WTC11 (cell line): ENCODE measurements around the gene TMEM179. TPM values are rescaled to one million over a fixed set of nuclear protein-coding genes. Genes with fewer than 3 reads are reported as not detected.

Experiments used
- ATAC-seq: fragments of 200-7000 bp; cut with Tn5 transposase; 2 replicates; pipeline ENCODE4 v1.10.0; 2021; ENCODE audit warnings: mild to moderate bottlenecking, moderate library complexity
- CTCF ChIA-PET: fragments of 300-600 bp; sonication (Branson Sonifier 250); formaldehyde crosslinking; loops from one replicate; lab custom pipeline; 2021; ENCODE audit warnings: antibody characterized with exemption; lab: Charles Lee
- POLR2A ChIA-PET: fragments of 350-600 bp; sonication (Branson Sonifier 250); formaldehyde crosslinking; loops from one replicate; lab custom pipeline; 2021; ENCODE audit warnings: antibody characterized with exemption; lab: Charles Lee
- DNase-seq: peaks from one replicate; pipeline ENCODE4 v3.0.0; 2021; ENCODE audit warnings: low spot score
- H3K27ac Mint-ChIP-seq: 2 replicates; pipeline ENCODE4 v1.8.0; 2021; ENCODE audit warnings: mixed read lengths
- H3K27me3 Mint-ChIP-seq: 2 replicates; pipeline ENCODE4 v1.8.0; 2021; ENCODE audit warnings: low read depth, mild to moderate bottlenecking, moderate library complexity, mixed read lengths
- H3K36me3 Mint-ChIP-seq: 2 replicates; pipeline ENCODE4 v1.8.0; 2021; ENCODE audit warnings: mixed read lengths
- H3K4me1 Mint-ChIP-seq: 2 replicates; pipeline ENCODE4 v1.8.0; 2022; ENCODE audit warnings: mixed read lengths
- H3K4me3 Mint-ChIP-seq: 2 replicates; pipeline ENCODE4 v1.8.0; 2021; ENCODE audit warnings: mild to moderate bottlenecking, moderate library complexity, mixed read lengths
- H3K9me3 Mint-ChIP-seq: 2 replicates; pipeline ENCODE4 v1.8.0; 2021; ENCODE audit warnings: mixed read lengths
- CREM ChIP-seq: sonication (generic); formaldehyde crosslinking; IDR thresholded peaks from 2 replicates; pipeline ENCODE4 v1.8.1; 2022; ENCODE audit warnings: mild to moderate bottlenecking, missing genetic modification reagents, moderate library complexity
- EMX1 ChIP-seq: fragments of 250-450 bp; sonication (Bioruptor Pico); IDR thresholded peaks from 2 replicates; pipeline ENCODE4 v1.8.0; 2021; ENCODE audit warnings: mild to moderate bottlenecking
- ESRRA ChIP-seq: sonication (generic); formaldehyde crosslinking; IDR thresholded peaks from 2 replicates; pipeline ENCODE4 v1.8.1; 2022; ENCODE audit warnings: mild to moderate bottlenecking, missing genetic modification reagents, borderline replicate concordance
- GRHL2 ChIP-seq: fragments of 250-450 bp; sonication (Bioruptor Pico); IDR thresholded peaks from 2 replicates; pipeline ENCODE4 v1.8.0; 2022; ENCODE audit warnings: mild to moderate bottlenecking, moderate library complexity; ENCODE audit not compliant: insufficient replicate concordance, severe bottlenecking
- GTF2I ChIP-seq: fragments of 250-450 bp; sonication (Bioruptor Pico); conservative IDR thresholded peaks from 2 replicates; pipeline ENCODE4 v1.4.0; 2021; ENCODE audit warnings: mild to moderate bottlenecking
- NFATC4 ChIP-seq: fragments of 250-450 bp; sonication (Bioruptor Pico); IDR thresholded peaks from 2 replicates; pipeline ENCODE4 v1.9.0; 2021; ENCODE audit warnings: mild to moderate bottlenecking
- NFE2L1 ChIP-seq: sonication (generic); formaldehyde crosslinking; IDR thresholded peaks from 2 replicates; pipeline ENCODE4 v1.8.1; 2023; ENCODE audit warnings: missing genetic modification reagents
- OVOL2 ChIP-seq: fragments of 250-450 bp; sonication (Bioruptor Pico); IDR thresholded peaks from 2 replicates; pipeline ENCODE4 v1.9.0; 2021; ENCODE audit warnings: mild to moderate bottlenecking, borderline replicate concordance
- PRDM15 ChIP-seq: sonication (generic); formaldehyde crosslinking; IDR thresholded peaks from 2 replicates; pipeline ENCODE4 v1.8.0; 2022; ENCODE audit warnings: missing genetic modification reagents
- PRRX2 ChIP-seq: fragments of 250-450 bp; sonication (Bioruptor Pico); IDR thresholded peaks from 2 replicates; pipeline ENCODE4 v1.8.0; 2021; ENCODE audit warnings: mild to moderate bottlenecking
- SMAD3 ChIP-seq: sonication (generic); formaldehyde crosslinking; IDR thresholded peaks from 2 replicates; pipeline ENCODE4 v1.8.0; 2022; ENCODE audit warnings: missing genetic modification reagents, mild to moderate bottlenecking, borderline replicate concordance
- SMAD4 ChIP-seq: sonication (generic); formaldehyde crosslinking; IDR thresholded peaks from 2 replicates; pipeline ENCODE4 v1.8.0; 2022; ENCODE audit warnings: mild to moderate bottlenecking, missing genetic modification reagents
- TEAD1 ChIP-seq: sonication (generic); formaldehyde crosslinking; IDR thresholded peaks from 2 replicates; pipeline ENCODE4 v1.8.0; 2022; ENCODE audit warnings: mild to moderate bottlenecking, missing genetic modification reagents
- ZNF138 ChIP-seq: sonication (generic); formaldehyde crosslinking; conservative IDR thresholded peaks from 2 replicates; pipeline ENCODE4 v1.8.1; 2022; ENCODE audit warnings: mild to moderate bottlenecking, moderate library complexity, missing genetic modification reagents
- ZSCAN18 ChIP-seq: fragments of 250-450 bp; sonication (Bioruptor Pico); IDR thresholded peaks from 2 replicates; pipeline ENCODE4 v2.1.2; 2022; ENCODE audit warnings: mild to moderate bottlenecking, moderate library complexity
- total RNA-seq: library from RNA; stranded (reverse); gene quantifications from 3 replicates; pipeline ENCODE4 v1.2.3, GENCODE V29; 2021
- TF ChIP-seq, protein P1 (sequence below): sonication (generic); formaldehyde crosslinking; IDR thresholded peaks from 2 replicates; pipeline ENCODE4 v1.8.1; 2022; ENCODE audit warnings: low read depth, missing genetic modification reagents, borderline replicate concordance
- TF ChIP-seq, protein P2 (sequence below): fragments of 250-450 bp; sonication (Bioruptor Pico); IDR thresholded peaks from 2 replicates; pipeline ENCODE4 v1.9.0; 2021; ENCODE audit warnings: mild to moderate bottlenecking

Gene TMEM179
- total RNA-seq, 1 experiment from 2014 or later = 2.4 TPM

GRCh38 chr14:104595116-104595675, 9.4 kb downstream of the TMEM179 start:
- Mint-ChIP-seq H3K4me3 (no peak overlapping the region), H3K4me1 (no peaks in the 10 kb centered on the region)
- CTCF ChIA-PET = interaction anchor here (1.1 to 1.5 kb wide), 2 partner anchors 31 to 47 kb away, joined by 4 read pairs; no protein-coding TSS in a partner anchor

DNA sequence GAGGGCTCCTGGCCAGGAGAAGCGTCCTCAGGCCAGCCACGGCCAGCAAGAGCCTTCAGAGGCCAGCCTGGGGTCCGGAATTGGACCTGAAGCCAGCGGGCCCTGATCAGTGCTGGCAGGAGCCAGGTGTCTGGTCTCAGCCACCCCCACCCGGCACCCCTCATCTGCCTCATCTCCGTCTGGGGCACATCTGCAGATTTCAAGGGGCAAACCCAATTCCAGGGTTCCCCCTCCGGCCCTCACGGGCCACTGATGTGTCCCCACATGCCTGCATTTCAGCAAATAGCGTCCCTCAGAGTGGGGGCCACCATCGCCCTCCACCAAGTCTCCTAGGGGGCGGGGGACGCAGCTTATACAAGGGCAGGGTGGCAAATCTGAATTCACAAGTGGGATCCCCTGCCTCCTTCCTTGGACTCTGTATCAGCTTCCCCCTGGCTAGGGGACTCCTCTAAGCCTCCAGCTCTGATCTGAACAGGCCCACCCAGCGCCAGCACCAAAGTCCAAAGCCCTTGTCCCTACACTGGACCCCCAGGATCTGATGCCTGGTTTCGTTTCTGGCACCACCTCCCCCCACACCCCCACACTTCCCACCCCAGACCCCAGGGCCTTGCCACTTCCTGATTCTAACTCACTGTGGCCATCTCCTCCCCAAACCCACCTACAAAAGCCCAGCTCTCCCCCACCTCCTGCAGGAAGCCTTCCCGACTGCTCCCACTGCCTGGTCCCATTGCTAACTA, 10.1 kb downstream of the TMEM179 start:
- Mint-ChIP-seq H3K36me3 (no peaks in the 10 kb centered on the region), H3K4me1 (no peaks in the 10 kb centered on the region), H3K27ac (no peak overlapping the region), H3K27me3 (no peaks in the 10 kb centered on the region), H3K9me3 (no peaks in the 10 kb centered on the region), H3K4me3 (no peak overlapping the region)
- ChIA-PET POLR2A (no interaction called here), CTCF (interaction anchor here (1.1 to 1.5 kb wide), 2 partner anchors 30 to 48 kb away, joined by 4 read pairs; no protein-coding TSS in a partner anchor)
- no peak for TF ChIP-seq GTF2I
- no peak for TF ChIP-seq PRDM15 (CRISPR knock-in tag)
- TF ChIP-seq CREM (CRISPR knock-in tag) = no peak
- no peak for TF ChIP-seq TEAD1
- TF ChIP-seq OVOL2 (CRISPR knock-in tag) = no peak
- no peak for TF ChIP-seq ZSCAN18 (CRISPR knock-in tag)
- TF ChIP-seq, protein P1, sequence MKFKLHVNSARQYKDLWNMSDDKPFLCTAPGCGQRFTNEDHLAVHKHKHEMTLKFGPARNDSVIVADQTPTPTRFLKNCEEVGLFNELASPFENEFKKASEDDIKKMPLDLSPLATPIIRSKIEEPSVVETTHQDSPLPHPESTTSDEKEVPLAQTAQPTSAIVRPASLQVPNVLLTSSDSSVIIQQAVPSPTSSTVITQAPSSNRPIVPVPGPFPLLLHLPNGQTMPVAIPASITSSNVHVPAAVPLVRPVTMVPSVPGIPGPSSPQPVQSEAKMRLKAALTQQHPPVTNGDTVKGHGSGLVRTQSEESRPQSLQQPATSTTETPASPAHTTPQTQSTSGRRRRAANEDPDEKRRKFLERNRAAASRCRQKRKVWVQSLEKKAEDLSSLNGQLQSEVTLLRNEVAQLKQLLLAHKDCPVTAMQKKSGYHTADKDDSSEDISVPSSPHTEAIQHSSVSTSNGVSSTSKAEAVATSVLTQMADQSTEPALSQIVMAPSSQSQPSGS (CRISPR knock-in tag) = no peak
- no peak for TF ChIP-seq EMX1 (CRISPR knock-in tag)
- no peak for TF ChIP-seq NFATC4
- TF ChIP-seq NFE2L1 (CRISPR knock-in tag) = no peak
- TF ChIP-seq PRRX2 (CRISPR knock-in tag) = no peak
- ATAC-seq = no peak
- no peak for DNase-seq

More at GRCh38 chr14:104595116-104595675, 9.4 kb downstream of the TMEM179 start:
- DNase-seq (no peak), ATAC-seq (no peak)
- no peaks in the 10 kb centered on the region for H3K36me3 Mint-ChIP-seq
- POLR2A ChIA-PET = no interaction called here
- no peaks in the 10 kb centered on the region for H3K9me3 Mint-ChIP-seq
- H3K27ac Mint-ChIP-seq = no peak overlapping the region
- TF ChIP-seq SMAD4 (CRISPR knock-in tag) (no peak), ESRRA (CRISPR knock-in tag) (no peak), ZNF138 (CRISPR knock-in tag) (no peak), GRHL2 (CRISPR knock-in tag) (no peak), SMAD3 (CRISPR knock-in tag) (no peak)
- TF ChIP-seq, protein P2, sequence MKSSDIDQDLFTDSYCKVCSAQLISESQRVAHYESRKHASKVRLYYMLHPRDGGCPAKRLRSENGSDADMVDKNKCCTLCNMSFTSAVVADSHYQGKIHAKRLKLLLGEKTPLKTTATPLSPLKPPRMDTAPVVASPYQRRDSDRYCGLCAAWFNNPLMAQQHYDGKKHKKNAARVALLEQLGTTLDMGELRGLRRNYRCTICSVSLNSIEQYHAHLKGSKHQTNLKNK (CRISPR knock-in tag) = no peak
- H3K27me3 Mint-ChIP-seq = no peaks in the 10 kb centered on the region
